Measurements from ENCODE around the gene NHERF2. TPM values are rescaled to one million over a fixed set of nuclear protein-coding genes. Genes with fewer than 3 reads are reported as not detected.

The NHERF2 gene
- total RNA-seq, 6 experiments from 2014 or later = 140 to 177 (median 152) TPM

DNA sequence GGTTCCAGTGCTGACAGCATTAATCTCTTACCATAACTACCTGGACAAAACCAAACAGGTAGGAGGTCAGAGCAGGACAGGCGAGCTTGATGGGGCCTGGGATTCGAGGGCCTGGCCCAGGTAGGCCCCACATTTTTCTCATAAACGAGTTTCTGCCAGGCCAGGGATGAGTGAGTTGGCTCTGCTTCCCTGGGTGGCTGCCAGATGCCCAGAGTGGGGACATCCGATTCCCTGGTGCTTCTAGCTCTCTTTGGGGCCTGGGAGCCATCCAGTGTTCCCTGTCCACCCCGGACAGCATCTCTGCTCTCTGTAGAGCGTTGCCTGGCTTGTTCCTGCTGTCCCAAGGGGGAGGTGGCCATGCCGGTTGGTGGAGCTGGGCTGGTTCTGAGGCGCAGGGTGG, 46.2 kb downstream of the NHERF2 start:
- Mint-ChIP-seq H3K36me3 (ENCODE audit: low read depth) (peaks cover 19% of the 10 kb centered on the region), H3K27me3 (ENCODE audit: insufficient read depth) (no peaks in the 10 kb centered on the region; the same call in 1 of the 2 replicates), H3K4me1 (ENCODE audit: low read depth) (no peaks in the 10 kb centered on the region), H3K4me3 (no peak overlapping the region), H3K9me3 (no peaks in the 10 kb centered on the region), H3K27ac (no peak overlapping the region)
- no peak for DNase-seq
- no peak for TF ChIP-seq CTCF (IDR thresholded peaks at IDR 0.05)

DNA sequence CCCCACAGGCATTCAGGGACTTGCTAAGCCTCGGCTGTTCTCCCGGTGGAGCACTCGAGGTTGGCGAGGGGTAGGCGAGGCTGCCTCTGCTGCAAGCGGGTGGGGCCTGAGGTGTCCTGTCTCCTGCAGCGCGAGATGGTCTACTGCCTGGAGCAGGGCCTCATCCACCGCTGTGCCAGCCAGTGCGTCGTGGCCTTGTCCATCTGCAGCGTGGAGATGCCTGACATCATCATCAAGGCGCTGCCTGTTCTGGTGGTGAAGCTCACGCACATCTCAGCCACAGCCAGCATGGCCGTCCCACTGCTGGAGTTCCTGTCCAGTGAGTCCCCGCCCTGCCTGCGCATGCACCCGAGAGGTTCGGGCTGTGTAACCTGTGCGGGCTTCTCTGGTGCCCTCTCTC, 47.4 kb downstream of the NHERF2 start:
- Mint-ChIP-seq H3K27ac (no peak overlapping the region), H3K4me3 (no peak overlapping the region), H3K27me3 (ENCODE audit: insufficient read depth) (no peaks in the 10 kb centered on the region; the same call in 1 of the 2 replicates), H3K4me1 (ENCODE audit: low read depth) (no peaks in the 10 kb centered on the region), H3K36me3 (ENCODE audit: low read depth) (peaks cover 9% of the 10 kb centered on the region; the same call in 1 of the 2 replicates), H3K9me3 (no peaks in the 10 kb centered on the region)
- DNase-seq = no peak
- TF ChIP-seq CTCF (IDR thresholded peaks at IDR 0.05) = no peak

- Mint-ChIP-seq H3K36me3 (ENCODE audit: low read depth) (peaks cover 4% of the 10 kb centered on the region; the same call in 1 of the 2 replicates), H3K4me3 (no peak overlapping the region), H3K4me1 (ENCODE audit: low read depth) (no peaks in the 10 kb centered on the region), H3K9me3 (no peaks in the 10 kb centered on the region), H3K27ac (no peak overlapping the region), H3K27me3 (ENCODE audit: insufficient read depth) (no peaks in the 10 kb centered on the region; the same call in 1 of the 2 replicates)
- DNase-seq = no peak
- TF ChIP-seq CTCF (IDR thresholded peaks at IDR 0.05) = no peak
Measured at GRCh38 chr16:2075631-2076030, 48.9 kb downstream of the NHERF2 start.

DNA sequence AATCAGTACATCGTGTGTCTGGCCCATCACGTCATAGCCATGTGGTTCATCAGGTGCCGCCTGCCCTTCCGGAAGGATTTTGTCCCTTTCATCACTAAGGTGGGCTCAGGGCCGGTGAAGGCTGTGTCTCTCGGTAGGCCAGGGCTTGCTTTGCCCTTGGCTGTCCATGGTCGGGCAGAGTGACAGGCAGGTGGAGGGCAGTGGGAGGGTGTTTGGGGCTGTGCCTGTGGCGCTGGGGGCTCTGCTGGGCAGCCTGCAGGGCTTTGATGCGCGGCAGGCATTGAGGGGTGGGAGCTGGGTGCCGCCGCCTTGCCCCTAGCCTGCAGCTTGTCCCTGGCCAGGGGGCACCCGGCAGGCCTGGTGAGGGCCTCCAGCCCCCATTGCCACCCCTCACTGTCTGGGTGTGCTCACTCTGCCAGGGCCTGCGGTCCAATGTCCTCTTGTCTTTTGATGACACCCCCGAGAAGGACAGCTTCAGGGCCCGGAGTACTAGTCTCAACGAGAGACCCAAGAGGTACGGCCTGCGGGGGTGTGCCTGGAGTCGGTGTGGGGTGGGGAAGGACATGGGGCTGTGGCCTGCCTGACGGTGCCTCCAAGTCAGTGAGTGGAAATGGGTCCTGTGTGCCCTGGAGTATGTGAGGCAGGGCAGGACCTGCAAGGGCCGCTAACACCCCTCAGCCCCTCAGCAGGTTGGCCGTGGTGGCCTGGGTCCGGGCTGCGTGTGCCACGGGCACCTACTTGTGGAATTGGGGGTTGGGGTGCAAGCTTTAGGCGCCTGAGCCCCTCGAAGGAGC, 49.6 kb downstream of the NHERF2 start:
- Mint-ChIP-seq H3K36me3 (ENCODE audit: low read depth) (peaks cover 4% of the 10 kb centered on the region; the same call in 1 of the 2 replicates), H3K27ac (no peak overlapping the region), H3K27me3 (ENCODE audit: insufficient read depth) (no peaks in the 10 kb centered on the region; the same call in 1 of the 2 replicates), H3K9me3 (no peaks in the 10 kb centered on the region), H3K4me1 (ENCODE audit: low read depth) (no peaks in the 10 kb centered on the region), H3K4me3 (no peak overlapping the region)
- no peak for DNase-seq
- no peak for TF ChIP-seq CTCF (IDR thresholded peaks at IDR 0.05)

GRCh38 chr16:2077016-2077415, 50.3 kb downstream of the NHERF2 start:
- Mint-ChIP-seq H3K4me1 (ENCODE audit: low read depth) (no peaks in the 10 kb centered on the region), H3K4me3 (no peak overlapping the region), H3K27me3 (ENCODE audit: insufficient read depth) (peaks cover 2% of the 10 kb centered on the region; the same call in 1 of the 2 replicates), H3K27ac (no peak overlapping the region), H3K36me3 (ENCODE audit: low read depth) (peaks cover 4% of the 10 kb centered on the region; the same call in 1 of the 2 replicates), H3K9me3 (no peaks in the 10 kb centered on the region)
- no peak for TF ChIP-seq CTCF (IDR thresholded peaks at IDR 0.05)
- DNase-seq = no peak

Data from HFFc6 (cell line).